Measurements from ENCODE around the gene THOC1. TPM values are rescaled to one million over a fixed set of nuclear protein-coding genes. Genes with fewer than 3 reads are reported as not detected.

Gene THOC1
- total RNA-seq, 4 donors from 2014 or later, result 34.1 to 109 (median 42.5) TPM

- in situ Hi-C loops (cut with MboI; ENCODE audit: low pct_ligation_motif_present in 1 of 4, low pct_unique_long_range_greater_than_20kb in 1 of 4, low sequenced_read_pairs in 3 of 4), result loop anchor here in 1 of 4 donors (10.0 kb wide), 1 partner anchor 340 kb away; no protein-coding TSS in a partner anchor
- 72 to 84% methylated on average over 2 to 8 of the region's 8 CpGs for WGBS, 2 donors (ENCODE audit: low coverage in 1 of 2)
These were observed 6.5 kb upstream of the THOC1 start for GRCh38 chr18:274313-274712.

GRCh38 chr18:273525-273924 lies 5.7 kb upstream of the THOC1 start:
- in situ Hi-C loops (cut with MboI; ENCODE audit: low pct_ligation_motif_present in 1 of 4, low pct_unique_long_range_greater_than_20kb in 1 of 4, low sequenced_read_pairs in 3 of 4), result loop anchor here in 1 of 4 donors (10.0 kb wide), 1 partner anchor 341 kb away; no protein-coding TSS in a partner anchor

More at GRCh38 chr18:274313-274712, 6.5 kb upstream of the THOC1 start:
- H3K4me3 ChIP-seq, result no peak overlapping the region
- intact Hi-C loops (cut with DNase I; ENCODE audit: low total_unique reads), result no loop called here
- peaks cover 0 to 2% (median 2%) of the 10 kb centered on the region in 4 donors for H3K4me1 ChIP-seq
- H3K27me3 ChIP-seq, result no peaks in the 10 kb centered on the region
- no peak for DNase-seq
- TF ChIP-seq CTCF (IDR thresholded peaks at IDR 0.05), result no peak
- no peak for TF ChIP-seq POLR2A (IDR thresholded peaks at IDR 0.05)
- TF ChIP-seq POLR2AphosphoS5 (IDR thresholded peaks at IDR 0.05), result no peak
- no peak for TF ChIP-seq EP300 (IDR thresholded peaks at IDR 0.05; ENCODE audit: low read depth)
- no peak overlapping the region for H3K27ac ChIP-seq
- H3K36me3 ChIP-seq, result no peaks in the 10 kb centered on the region
- H3K9me3 ChIP-seq, result peaks cover 0 to 3% of the 10 kb centered on the region in 2 donors

GRCh38 chr18:272650-273049 lies 4.8 kb upstream of the THOC1 start:
- no peak for DNase-seq
- WGBS, 2 donors (ENCODE audit: low coverage in 1 of 2), result 82 to 97% methylated on average over 2 of the region's 2 CpGs
- no peaks in the 10 kb centered on the region for H3K27me3 ChIP-seq
- H3K9me3 ChIP-seq, result no peaks in the 10 kb centered on the region
- peaks cover 5 to 10% (median 8%) of the 10 kb centered on the region in 4 donors for H3K4me1 ChIP-seq
- H3K27ac ChIP-seq, result no peak overlapping the region
- no peaks in the 10 kb centered on the region for H3K36me3 ChIP-seq
- TF ChIP-seq POLR2AphosphoS5 (IDR thresholded peaks at IDR 0.05), result no peak
- no peak for TF ChIP-seq EP300 (IDR thresholded peaks at IDR 0.05; ENCODE audit: low read depth)
- TF ChIP-seq POLR2A (IDR thresholded peaks at IDR 0.05), result no peak
- no peak for TF ChIP-seq CTCF (IDR thresholded peaks at IDR 0.05)
- in situ Hi-C loops (cut with MboI; ENCODE audit: low pct_ligation_motif_present in 1 of 4, low pct_unique_long_range_greater_than_20kb in 1 of 4, low sequenced_read_pairs in 3 of 4), result loop anchor here in 1 of 4 donors (10.0 kb wide), 1 partner anchor 342 kb away; no protein-coding TSS in a partner anchor
- no peak overlapping the region for H3K4me3 ChIP-seq
- intact Hi-C loops (cut with DNase I; ENCODE audit: low total_unique reads), result no loop called here

More at GRCh38 chr18:273525-273924, 5.7 kb upstream of the THOC1 start:
- no peak overlapping the region for H3K4me3 ChIP-seq
- intact Hi-C loops (cut with DNase I; ENCODE audit: low total_unique reads), result no loop called here
- no peak overlapping the region for H3K27ac ChIP-seq
- H3K27me3 ChIP-seq, result no peaks in the 10 kb centered on the region
- DNase-seq, result no peak
- 92 to 98% methylated on average over 3 of the region's 3 CpGs for WGBS, 2 donors (ENCODE audit: low coverage in 1 of 2)
- no peaks in the 10 kb centered on the region for H3K36me3 ChIP-seq
- peaks cover 5 to 10% (median 8%) of the 10 kb centered on the region in 4 donors for H3K4me1 ChIP-seq
- TF ChIP-seq POLR2AphosphoS5 (IDR thresholded peaks at IDR 0.05) (no peak), CTCF (IDR thresholded peaks at IDR 0.05) (no peak), EP300 (IDR thresholded peaks at IDR 0.05; ENCODE audit: low read depth) (no peak), POLR2A (IDR thresholded peaks at IDR 0.05) (no peak)
- peaks cover 0 to 2% of the 10 kb centered on the region in 2 donors for H3K9me3 ChIP-seq

- no peak overlapping the region for H3K4me3 ChIP-seq
- H3K27ac ChIP-seq, result no peak overlapping the region
- TF ChIP-seq POLR2A (IDR thresholded peaks at IDR 0.05) (no peak), EP300 (IDR thresholded peaks at IDR 0.05; ENCODE audit: low read depth) (no peak), CTCF (IDR thresholded peaks at IDR 0.05) (no peak), POLR2AphosphoS5 (IDR thresholded peaks at IDR 0.05) (no peak)
- 81 to 93% methylated on average over 3 to 6 of the region's 6 CpGs for WGBS, 2 donors (ENCODE audit: low coverage in 1 of 2)
- H3K36me3 ChIP-seq, result no peaks in the 10 kb centered on the region
- no peaks in the 10 kb centered on the region for H3K27me3 ChIP-seq
- DNase-seq, result no peak
- intact Hi-C loops (cut with DNase I; ENCODE audit: low total_unique reads), result no loop called here
- peaks cover 8 to 21% (median 18%) of the 10 kb centered on the region in 4 donors for H3K4me1 ChIP-seq
- in situ Hi-C loops (cut with MboI; ENCODE audit: low pct_ligation_motif_present in 1 of 4, low pct_unique_long_range_greater_than_20kb in 1 of 4, low sequenced_read_pairs in 3 of 4), result loop anchor here in 1 of 4 donors (10.0 kb wide), 1 partner anchor 345 kb away; no protein-coding TSS in a partner anchor
- H3K9me3 ChIP-seq, result no peaks in the 10 kb centered on the region
These were observed 1.7 kb upstream of the THOC1 start for GRCh38 chr18:269480-270095.

Measured in transverse colon (tissue), 4 donors.